CD4-positive, alpha-beta T cell treated with Interleukin-12 subunit alpha and Interleukin-12 subunit beta, for 1 hour (primary cell): ENCODE data around the gene USP3.
"Not testable (repeated sequence)": the region's sequence is repeated elsewhere in the genome, so short reads cannot be mapped to it uniquely, and the experiment has no call there.

Experiments used
- DNase-seq: peaks from one replicate; pipeline ENCODE4 v3.0.0-alpha.2; 2020

Gene USP3

DNA sequence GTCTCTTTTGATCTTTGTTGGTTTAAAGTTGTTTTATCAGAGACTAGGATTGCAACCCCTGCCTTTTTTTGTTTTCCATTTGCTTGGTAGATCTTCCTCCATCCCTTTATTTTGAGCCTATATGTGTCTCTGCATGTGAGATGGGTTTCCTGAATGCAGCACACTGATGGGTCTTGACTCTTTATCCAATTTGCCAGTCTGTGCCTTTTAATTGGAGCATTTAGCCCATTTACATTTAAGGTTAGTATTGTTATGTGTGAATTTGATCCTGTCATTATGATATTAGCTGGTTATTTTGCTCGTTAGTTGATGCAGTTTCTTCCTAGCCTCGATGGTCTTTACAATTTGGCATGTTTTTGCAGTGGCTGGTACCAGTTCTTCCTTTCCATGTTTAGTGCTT lies 116.4 kb downstream of the USP3 start:
- DNase-seq, result not testable (repeated sequence)

- DNase-seq, result no peak
Measured at GRCh38 chr15:63623232-63623969, 119.0 kb downstream of the USP3 start.

DNA sequence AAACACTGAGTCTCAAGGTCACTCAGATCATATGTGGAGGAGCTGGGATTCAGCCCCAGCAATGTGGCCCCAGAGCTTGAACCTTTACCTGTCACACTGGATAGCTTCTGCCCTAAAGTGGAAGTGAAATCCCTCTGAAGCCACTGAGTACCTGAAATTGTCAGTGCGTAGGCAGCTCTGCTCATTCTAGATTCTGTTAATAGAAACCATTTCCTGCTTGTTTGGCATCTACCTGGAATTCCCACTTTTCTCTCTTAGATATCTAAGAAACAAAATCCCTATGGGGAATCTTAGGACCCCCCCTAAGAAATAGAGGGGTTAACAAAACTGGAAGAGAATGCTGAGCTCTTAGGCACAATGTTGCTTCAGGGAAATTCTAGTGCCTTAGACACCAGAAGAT lies 122.6 kb downstream of the USP3 start:
- no peak for DNase-seq

GRCh38 chr15:63628123-63628822 lies 123.9 kb downstream of the USP3 start:
- DNase-seq, result no peak

GRCh38 chr15:63630036-63630751 lies 125.8 kb downstream of the USP3 start:
- DNase-seq, result no peak

- no peak for DNase-seq
Measured at GRCh38 chr15:63633312-63633711, 128.9 kb downstream of the USP3 start.

GRCh38 chr15:63634154-63634553 lies 129.8 kb downstream of the USP3 start:
- DNase-seq, result no peak

DNA sequence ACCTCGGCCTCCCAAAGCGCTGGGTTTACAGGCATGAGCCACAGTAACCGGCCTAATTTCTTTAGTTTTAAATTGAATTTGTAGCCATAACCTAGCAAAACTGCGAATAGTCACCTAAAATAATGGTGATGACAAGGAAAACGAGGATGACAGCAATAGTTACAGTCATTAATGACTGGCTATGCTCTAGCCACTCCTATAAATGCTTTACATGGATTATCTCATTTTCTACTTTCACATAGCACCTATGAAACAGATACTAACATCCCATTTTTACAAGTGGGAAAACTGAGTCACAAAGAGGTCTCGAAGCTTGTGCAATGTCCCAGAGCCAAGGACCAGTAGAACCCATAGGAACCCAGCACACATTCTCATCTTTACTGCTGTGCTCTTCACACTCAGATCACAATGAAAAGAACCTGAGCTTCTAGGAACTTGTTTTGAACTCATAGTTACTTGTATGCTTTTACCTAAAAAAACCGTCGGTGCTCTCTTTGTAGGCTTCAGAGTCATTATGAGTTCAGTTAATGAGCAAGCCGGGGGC lies 132.2 kb downstream of the USP3 start:
- DNase-seq, result no peak

- DNase-seq, result no peak
Measured at GRCh38 chr15:63638839-63639238, 134.4 kb downstream of the USP3 start.

DNA sequence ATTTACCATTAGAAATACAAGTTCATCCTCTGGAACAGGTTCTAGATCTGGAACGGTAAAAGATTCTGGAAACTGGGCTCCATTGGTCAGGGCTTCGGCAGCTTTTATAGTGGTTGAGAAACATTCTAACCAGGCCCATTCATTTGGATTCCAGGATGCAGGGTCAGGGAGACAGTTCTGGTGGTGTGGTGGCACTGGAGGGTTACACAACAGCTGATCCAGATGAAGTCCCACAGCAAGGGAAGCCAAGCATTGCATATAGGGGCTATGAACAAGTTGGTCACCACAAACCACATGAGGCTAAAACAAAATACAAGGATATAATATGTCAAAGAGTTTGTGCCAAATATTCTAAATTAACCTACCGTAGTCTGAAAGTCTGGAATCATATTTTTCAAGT lies 135.8 kb downstream of the USP3 start:
- DNase-seq, result no peak
